HepG2 (cell line): Measurements from ENCODE around the gene RUVBL2. TPM values are rescaled to one million over a fixed set of nuclear protein-coding genes. Genes with fewer than 3 reads are reported as not detected.

Experiments used
- ATF7-NPFF ChIP-seq: sonication (generic); formaldehyde crosslinking; IDR thresholded peaks from 2 replicates; pipeline ENCODE4 v1.8.1; 2023; ENCODE audit warnings: mild to moderate bottlenecking, low read depth, missing genetic modification reagents, moderate library complexity
- CEBPG ChIP-seq: IDR thresholded peaks from 2 replicates; pipeline ENCODE4 v1.6.1; 2016
- DZIP1 ChIP-seq: sonication (generic); formaldehyde crosslinking; IDR thresholded peaks from 2 replicates; pipeline ENCODE4 v1.5.0; 2020; ENCODE audit warnings: mild to moderate bottlenecking, missing genetic modification reagents
- EZH2 ChIP-seq: conservative IDR thresholded peaks from 2 replicates; pipeline ENCODE4 v1.6.1; 2012; ENCODE audit warnings: mild to moderate bottlenecking, low read depth, low read length, moderate library complexity
- HMG20B ChIP-seq: conservative IDR thresholded peaks from 2 replicates; pipeline ENCODE4 v1.6.1; 2016; ENCODE audit warnings: missing genetic modification reagents, missing compliant biosample characterization
- IRF9 ChIP-seq: sonication (generic); formaldehyde crosslinking; IDR thresholded peaks from 2 replicates; pipeline ENCODE4 v1.8.0; 2022; ENCODE audit warnings: missing genetic modification reagents, mild to moderate bottlenecking, borderline replicate concordance
- MAFK ChIP-seq, 2 experiments: IDR thresholded peaks in 1 of 2; conservative IDR thresholded peaks in 1 of 2; 2 replicates each; pipeline ENCODE4 v1.6.1; 2011; ENCODE audit warnings: improper control_type of control experiment in 2 of 2, low read length in 2 of 2
- MEIS2 ChIP-seq: sonication (generic); formaldehyde crosslinking; IDR thresholded peaks from 2 replicates; pipeline ENCODE4 v1.9.0; 2021; ENCODE audit warnings: mild to moderate bottlenecking, missing genetic modification reagents
- MTERF4 ChIP-seq: sonication (generic); formaldehyde crosslinking; IDR thresholded peaks from 2 replicates; pipeline ENCODE4 v1.8.0; 2023; ENCODE audit warnings: mild to moderate bottlenecking, missing genetic modification reagents
- NFYB ChIP-seq: sonication (generic); formaldehyde crosslinking; IDR thresholded peaks from 2 replicates; pipeline ENCODE4 v1.4.0; 2020; ENCODE audit warnings: missing genetic modification reagents
- RFX5 ChIP-seq: IDR thresholded peaks from 2 replicates; pipeline ENCODE4 v1.6.1; 2011; ENCODE audit warnings: low read depth, low read length, improper control_type of control experiment
- RXRB ChIP-seq: IDR thresholded peaks from 2 replicates; pipeline ENCODE4 v1.6.1; 2016; ENCODE audit warnings: borderline replicate concordance, missing genetic modification reagents, missing compliant biosample characterization
- SNAPC5 ChIP-seq: sonication (generic); formaldehyde crosslinking; IDR thresholded peaks from 2 replicates; pipeline ENCODE4 v1.8.1; 2023; ENCODE audit warnings: mild to moderate bottlenecking, missing genetic modification reagents, borderline replicate concordance
- TFDP2 ChIP-seq: sonication (generic); formaldehyde crosslinking; IDR thresholded peaks from 2 replicates; pipeline ENCODE4 v1.4.0; 2020; ENCODE audit warnings: missing genetic modification reagents
- THAP7 ChIP-seq: sonication (generic); formaldehyde crosslinking; IDR thresholded peaks from 2 replicates; pipeline ENCODE4 v1.8.1; 2023; ENCODE audit warnings: mild to moderate bottlenecking, missing genetic modification reagents
- ZNF230 ChIP-seq: sonication (generic); formaldehyde crosslinking; IDR thresholded peaks from 2 replicates; pipeline ENCODE4 v1.4.0; 2020; ENCODE audit warnings: mild to moderate bottlenecking, missing genetic modification reagents
- ZNF3 ChIP-seq: IDR thresholded peaks from 2 replicates; pipeline ENCODE4 v1.7.0; 2017; ENCODE audit warnings: inconsistent platforms
- ZNF574 ChIP-seq: sonication (generic); formaldehyde crosslinking; IDR thresholded peaks from 2 replicates; pipeline ENCODE4 v1.4.0; 2020; ENCODE audit warnings: missing genetic modification reagents
- ZSCAN12 ChIP-seq: sonication (generic); formaldehyde crosslinking; IDR thresholded peaks from 2 replicates; pipeline ENCODE4 v1.9.0; 2021; ENCODE audit warnings: mild to moderate bottlenecking, missing genetic modification reagents
- polyA plus RNA-seq, 8 experiments: library from polyadenylated mRNA; depleted of rRNA in 3 of 8; stranded (reverse) in 7 of 8; unstranded in 1 of 8; fragments of >200 nt; fragmentation: Illumina TruSeq in 4 of 8; extraction: Trizol in 4 of 8; gene quantifications; 2 replicates each; pipeline versions ENCODE4 v1.2.1 to v1.2.3, GENCODE V29; 2011 to 2016; ENCODE audit warnings: low read depth in 4 of 8, missing spikeins in 1 of 8, mixed read lengths in 1 of 8; ENCODE audit not compliant: insufficient read depth in 1 of 8
- total RNA-seq, 5 experiments: library from RNA; depleted of rRNA; stranded (reverse); fragments of >200 nt; fragmentation: Illumina TruSeq; extraction: Trizol; gene quantifications; 2 replicates each; pipeline ENCODE4 v1.2.3, GENCODE V29; 2016; ENCODE audit warnings: low read depth in 1 of 5

RUVBL2 gene
- total and polyA plus RNA-seq, 2 of the 13 experiments (the other 11 are each of a cell fraction or from before 2014, with no cell fraction given): 120 to 122 TPM

- TF ChIP-seq ZNF574 (CRISPR knock-in tag) (peak; percentile 98), CEBPG (CRISPR knock-in tag) (peak; percentile 79), ZNF230 (CRISPR knock-in tag) (no peak), ATF7-NPFF (CRISPR knock-in tag) (peak; percentile 63; the same call in 1 of the 2 replicates), EZH2 (no peak), SNAPC5 (CRISPR knock-in tag) (no peak), DZIP1 (CRISPR knock-in tag) (no peak), RFX5 (peak; percentile 62), HMG20B (no peak), NFYB (CRISPR knock-in tag) (peak; percentile 95), RXRB (no peak; the same call in 1 of the 2 replicates), THAP7 (CRISPR knock-in tag) (no peak), MTERF4 (peak; percentile 42; the same call in 1 of the 2 replicates), IRF9 (no peak), TFDP2 (CRISPR knock-in tag) (peak; percentile 58), ZSCAN12 (CRISPR knock-in tag) (no peak), MEIS2 (peak; percentile 16; the same call in 1 of the 2 replicates), MAFK (conservative IDR thresholded peaks at IDR 0.05 in 1 of 2, IDR thresholded peaks at IDR 0.05 in 1 of 2; ENCODE audit: low read length in 2 of 2) (no peak), ZNF3 (CRISPR knock-in tag) (no peak)
These were observed at the start of gene RUVBL2, which contains the start of gene GYS1 (continued) for GRCh38 chr19:48993175-48994034.
